SW480 (cell line): ENCODE data around the gene FGF5.

Experiments
- DNase-seq: peaks from one replicate; pipeline ENCODE4 v3.0.0-alpha.2; 2016; ENCODE audit warnings: low spot score

The FGF5 gene

DNA sequence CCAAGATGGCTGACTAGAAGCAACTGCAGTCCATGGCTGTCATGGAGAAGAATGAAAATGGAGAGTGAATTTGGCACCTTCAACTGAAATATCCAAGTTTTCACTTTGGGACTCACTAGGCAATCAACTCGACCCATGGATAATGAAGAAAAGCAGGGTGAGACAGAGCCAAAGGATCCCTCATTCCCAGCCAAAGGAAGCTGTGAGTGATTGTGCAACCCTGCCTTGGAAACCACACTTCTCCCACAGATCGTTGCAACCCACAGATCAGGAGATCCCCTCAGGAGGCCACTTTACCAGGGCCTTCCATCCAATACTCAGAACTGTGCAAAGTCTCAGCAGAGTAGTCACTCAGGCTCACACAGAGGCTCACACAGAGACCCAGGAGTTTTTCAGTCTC lies 73.6 kb downstream of the FGF5 start:
- no peak for DNase-seq
